Erythroblast (primary cell): ENCODE results near the gene LAPTM5.

Source experiments
- GATA1 ChIP-seq: IDR thresholded peaks from 2 replicates; pipeline ENCODE4 v1.6.1; 2011; ENCODE audit warnings: low read depth, mild to moderate bottlenecking, control low read depth, low read length, moderate library complexity
- POLR2A ChIP-seq: IDR thresholded peaks from 2 replicates; pipeline ENCODE4 v1.6.1; 2011; ENCODE audit warnings: mild to moderate bottlenecking, low read length

DNA sequence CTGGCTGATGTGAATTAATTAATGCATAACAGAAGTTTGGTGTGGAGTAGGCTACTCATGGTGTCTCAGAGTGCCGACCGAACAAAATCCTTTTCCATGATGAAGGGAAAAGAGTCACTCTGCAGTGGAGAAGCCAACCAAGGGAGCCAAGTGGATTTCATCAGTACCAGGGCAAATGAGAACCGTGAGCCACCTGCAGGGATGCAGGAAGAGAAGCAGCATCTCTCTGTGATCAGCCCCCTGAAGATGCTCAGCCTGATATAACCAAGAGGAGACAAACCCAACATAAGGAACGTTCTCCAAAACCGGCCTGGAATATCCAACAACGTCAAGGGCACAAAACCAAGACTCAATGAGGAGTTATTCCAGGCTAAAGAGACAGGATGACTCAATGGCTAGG lies 13.4 kb upstream of the LAPTM5 start:
- TF ChIP-seq POLR2A (no peak), GATA1 (no peak)
